ENCODE data around the gene PNKD. TPM values are rescaled to one million over a fixed set of nuclear protein-coding genes. Genes with fewer than 3 reads are reported as not detected.

The PNKD gene
- total RNA-seq, 1 experiment from 2014 or later: 58.1 TPM

- RAD21 ChIA-PET (ENCODE audit: low non-redundant PET in 1 of 2, low total read pairs in 2 of 2, uncharacterized antibody in 2 of 2, unreplicated experiment in 2 of 2): no interaction called here
- CTCF ChIA-PET: interaction anchor here (0.6 kb wide), 1 partner anchor 468 kb away, joined by 3 read pairs; no protein-coding TSS in a partner anchor
- TF ChIP-seq RAD21 (IDR thresholded peaks at IDR 0.05; ENCODE audit: low read depth) (no peak), CBX3 (IDR thresholded peaks at IDR 0.05; ENCODE audit: low read depth) (no peak)
- Histone ChIP-seq H3K27me3 (ENCODE audit: insufficient read depth, low read length) (no peaks in the 10 kb centered on the region), H3K4me3 (replicated peaks in 1 of 2; ENCODE audit: low read depth in 1 of 2, low read length in 2 of 2) (no peak overlapping the region), H4K20me1 (ENCODE audit: insufficient read depth) (no peaks in the 10 kb centered on the region), H3K36me3 (ENCODE audit: control insufficient read depth in 1 of 2, insufficient read depth in 2 of 2, low read length in 2 of 2) (no peaks in the 10 kb centered on the region), H3K9me3 (ENCODE audit: control insufficient read depth in 1 of 2, insufficient read depth in 1 of 2, low read depth in 1 of 2, low read length in 2 of 2) (no peaks in the 10 kb centered on the region), H3K9ac (ENCODE audit: low read length) (no peak overlapping the region), H3K27ac (ENCODE audit: low read depth, low read length) (no peak overlapping the region), H3K79me2 (ENCODE audit: insufficient read depth, low read length) (no peaks in the 10 kb centered on the region), H3K4me1 (ENCODE audit: control insufficient read depth in 1 of 2, insufficient read depth in 2 of 2, low read length in 2 of 2) (no peaks in the 10 kb centered on the region), H3K4me2 (ENCODE audit: low read length) (no peak overlapping the region), H2AFZ (ENCODE audit: low read depth, low read length, poor library complexity, severe bottlenecking) (no peak overlapping the region), H3K9me2 (ENCODE audit: insufficient read depth) (no peaks in the 10 kb centered on the region)
- intact Hi-C loops (cut with micrococcal nuclease): no loop called here
- no TSS peak for BruUV-seq (replicated peaks)
- POLR2A ChIA-PET: no interaction called here
- no peak for ATAC-seq
- no peak for DNase-seq (ENCODE audit: low read depth, low spot score)
Observed at GRCh38 chr2:218378053-218378452, 107.7 kb downstream of the PNKD start.

GRCh38 chr2:218381916-218382366 is 111.6 kb downstream of the PNKD start, which contains the start of gene SLC11A1:
SLC11A1 (plus strand) TSS chr2:218382273; CDS start chr2:218382369, 96 bp downstream.
- Histone ChIP-seq H3K27ac (ENCODE audit: low read depth, low read length) (no peak within 1 kb of the TSS), H3K9ac (ENCODE audit: low read length) (no peak within 1 kb of the TSS)

DNA sequence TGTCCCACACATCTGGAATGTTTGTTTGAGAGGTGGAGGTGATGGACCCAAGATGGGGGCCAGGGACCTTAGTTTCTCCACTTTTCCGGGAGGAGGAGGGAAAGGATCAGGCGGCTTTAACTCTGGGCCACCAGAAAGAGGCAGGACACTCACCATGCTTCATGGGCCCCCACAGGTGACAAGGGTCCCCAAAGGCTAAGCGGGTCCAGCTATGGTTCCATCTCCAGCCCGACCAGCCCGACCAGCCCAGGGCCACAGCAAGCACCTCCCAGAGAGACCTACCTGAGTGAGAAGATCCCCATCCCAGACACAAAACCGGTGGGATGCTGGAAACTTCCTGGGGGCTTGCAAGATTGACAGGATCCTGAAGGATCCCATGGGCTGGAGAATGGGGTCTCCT is 112.5 kb downstream of the PNKD start:
- ATAC-seq (no peak), DNase-seq (ENCODE audit: low read depth, low spot score) (no peak)
- Histone ChIP-seq H3K36me3 (ENCODE audit: control insufficient read depth in 1 of 2, insufficient read depth in 2 of 2, low read length in 2 of 2) (no peaks in the 10 kb centered on the region), H3K27me3 (ENCODE audit: insufficient read depth, low read length) (no peaks in the 10 kb centered on the region), H3K4me2 (ENCODE audit: low read length) (no peak overlapping the region), H4K20me1 (ENCODE audit: insufficient read depth) (no peaks in the 10 kb centered on the region), H3K4me1 (ENCODE audit: control insufficient read depth in 1 of 2, insufficient read depth in 2 of 2, low read length in 2 of 2) (peaks cover 0 to 8% of the 10 kb centered on the region in 2 experiments; a peak in 2 of 4 replicates), H3K9me2 (ENCODE audit: insufficient read depth) (no peaks in the 10 kb centered on the region), H2AFZ (ENCODE audit: low read depth, low read length, poor library complexity, severe bottlenecking) (no peak overlapping the region), H3K27ac (ENCODE audit: low read depth, low read length) (no peak overlapping the region), H3K4me3 (replicated peaks in 1 of 2; ENCODE audit: low read depth in 1 of 2, low read length in 2 of 2) (no peak overlapping the region), H3K79me2 (ENCODE audit: insufficient read depth, low read length) (no peaks in the 10 kb centered on the region), H3K9me3 (ENCODE audit: control insufficient read depth in 1 of 2, insufficient read depth in 1 of 2, low read depth in 1 of 2, low read length in 2 of 2) (no peaks in the 10 kb centered on the region), H3K9ac (ENCODE audit: low read length) (no peak overlapping the region)
- ChIA-PET RAD21 (ENCODE audit: low non-redundant PET in 1 of 2, low total read pairs in 2 of 2, uncharacterized antibody in 2 of 2, unreplicated experiment in 2 of 2) (no interaction called here), POLR2A (no interaction called here), CTCF (no interaction called here)
- BruUV-seq (replicated peaks): no TSS peak
- intact Hi-C loops (cut with micrococcal nuclease): no loop called here
- no peak for TF ChIP-seq CEBPB (IDR thresholded peaks at IDR 0.05; ENCODE audit: low read depth)
- TF ChIP-seq, protein P1, sequence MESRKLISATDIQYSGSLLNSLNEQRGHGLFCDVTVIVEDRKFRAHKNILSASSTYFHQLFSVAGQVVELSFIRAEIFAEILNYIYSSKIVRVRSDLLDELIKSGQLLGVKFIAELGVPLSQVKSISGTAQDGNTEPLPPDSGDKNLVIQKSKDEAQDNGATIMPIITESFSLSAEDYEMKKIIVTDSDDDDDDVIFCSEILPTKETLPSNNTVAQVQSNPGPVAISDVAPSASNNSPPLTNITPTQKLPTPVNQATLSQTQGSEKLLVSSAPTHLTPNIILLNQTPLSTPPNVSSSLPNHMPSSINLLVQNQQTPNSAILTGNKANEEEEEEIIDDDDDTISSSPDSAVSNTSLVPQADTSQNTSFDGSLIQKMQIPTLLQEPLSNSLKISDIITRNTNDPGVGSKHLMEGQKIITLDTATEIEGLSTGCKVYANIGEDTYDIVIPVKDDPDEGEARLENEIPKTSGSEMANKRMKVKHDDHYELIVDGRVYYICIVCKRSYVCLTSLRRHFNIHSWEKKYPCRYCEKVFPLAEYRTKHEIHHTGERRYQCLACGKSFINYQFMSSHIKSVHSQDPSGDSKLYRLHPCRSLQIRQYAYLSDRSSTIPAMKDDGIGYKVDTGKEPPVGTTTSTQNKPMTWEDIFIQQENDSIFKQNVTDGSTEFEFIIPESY (IDR thresholded peaks at IDR 0.05; ENCODE audit: extremely low read depth, insufficient replicate concordance, low read length): no peak
- TF ChIP-seq JUND (IDR thresholded peaks at IDR 0.05): no peak
- TF ChIP-seq EGR1 (IDR thresholded peaks at IDR 0.05; ENCODE audit: low read depth): no peak
- TF ChIP-seq SP1 (IDR thresholded peaks at IDR 0.05; ENCODE audit: low read depth): no peak
- no peak for TF ChIP-seq EZH2 (IDR thresholded peaks at IDR 0.05)
- TF ChIP-seq, protein P2, sequence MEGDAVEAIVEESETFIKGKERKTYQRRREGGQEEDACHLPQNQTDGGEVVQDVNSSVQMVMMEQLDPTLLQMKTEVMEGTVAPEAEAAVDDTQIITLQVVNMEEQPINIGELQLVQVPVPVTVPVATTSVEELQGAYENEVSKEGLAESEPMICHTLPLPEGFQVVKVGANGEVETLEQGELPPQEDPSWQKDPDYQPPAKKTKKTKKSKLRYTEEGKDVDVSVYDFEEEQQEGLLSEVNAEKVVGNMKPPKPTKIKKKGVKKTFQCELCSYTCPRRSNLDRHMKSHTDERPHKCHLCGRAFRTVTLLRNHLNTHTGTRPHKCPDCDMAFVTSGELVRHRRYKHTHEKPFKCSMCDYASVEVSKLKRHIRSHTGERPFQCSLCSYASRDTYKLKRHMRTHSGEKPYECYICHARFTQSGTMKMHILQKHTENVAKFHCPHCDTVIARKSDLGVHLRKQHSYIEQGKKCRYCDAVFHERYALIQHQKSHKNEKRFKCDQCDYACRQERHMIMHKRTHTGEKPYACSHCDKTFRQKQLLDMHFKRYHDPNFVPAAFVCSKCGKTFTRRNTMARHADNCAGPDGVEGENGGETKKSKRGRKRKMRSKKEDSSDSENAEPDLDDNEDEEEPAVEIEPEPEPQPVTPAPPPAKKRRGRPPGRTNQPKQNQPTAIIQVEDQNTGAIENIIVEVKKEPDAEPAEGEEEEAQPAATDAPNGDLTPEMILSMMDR (IDR thresholded peaks at IDR 0.05 in 2 of 3, conservative IDR thresholded peaks at IDR 0.05 in 1 of 3; ENCODE audit: borderline replicate concordance in 1 of 3, insufficient read depth in 1 of 3, low read depth in 2 of 3, low read length in 2 of 3): no peak
- no peak for TF ChIP-seq EZH2phosphoT487 (IDR thresholded peaks at IDR 0.05; ENCODE audit: borderline replicate concordance)

More at GRCh38 chr2:218381916-218382366, 111.6 kb downstream of the PNKD start, which contains the start of gene SLC11A1:
- CTCF ChIA-PET: no interaction called here
- no peak for TF ChIP-seq CBX3 (IDR thresholded peaks at IDR 0.05; ENCODE audit: low read depth)
- RAD21 ChIA-PET (ENCODE audit: low non-redundant PET in 1 of 2, low total read pairs in 2 of 2, uncharacterized antibody in 2 of 2, unreplicated experiment in 2 of 2): no interaction called here
- intact Hi-C loops (cut with micrococcal nuclease): no loop called here
- no peaks in the 10 kb centered on the region for H3K36me3 ChIP-seq (ENCODE audit: control insufficient read depth in 1 of 2, insufficient read depth in 2 of 2, low read length in 2 of 2)
- H3K4me3 ChIP-seq (replicated peaks in 1 of 2; ENCODE audit: low read depth in 1 of 2, low read length in 2 of 2): no peak within 1 kb of the TSS
- H3K4me1 ChIP-seq (ENCODE audit: control insufficient read depth in 1 of 2, insufficient read depth in 2 of 2, low read length in 2 of 2): peaks cover 0 to 8% of the 10 kb centered on the region in 2 experiments; a peak in 2 of 4 replicates
- ATAC-seq (no peak), DNase-seq (ENCODE audit: low read depth, low spot score) (no peak)
- H3K4me2 ChIP-seq (ENCODE audit: low read length): no peak within 1 kb of the TSS
- no TSS peak for BruUV-seq (replicated peaks)
- no peaks in the 10 kb centered on the region for H3K9me2 ChIP-seq (ENCODE audit: insufficient read depth)
- no peaks in the 10 kb centered on the region for H3K27me3 ChIP-seq (ENCODE audit: insufficient read depth, low read length)
- POLR2A ChIA-PET: no interaction called here
- no peaks in the 10 kb centered on the region for H4K20me1 ChIP-seq (ENCODE audit: insufficient read depth)
- H2AFZ ChIP-seq (ENCODE audit: low read depth, low read length, poor library complexity, severe bottlenecking): no peak within 1 kb of the TSS
- no peaks in the 10 kb centered on the region for H3K79me2 ChIP-seq (ENCODE audit: insufficient read depth, low read length)
- no peaks in the 10 kb centered on the region for H3K9me3 ChIP-seq (ENCODE audit: control insufficient read depth in 1 of 2, insufficient read depth in 1 of 2, low read depth in 1 of 2, low read length in 2 of 2)
